Panc1 (cell line): ENCODE results near the gene ACOX3. TPM values are rescaled to one million over a fixed set of nuclear protein-coding genes. Genes with fewer than 3 reads are reported as not detected.

Experiments used
- ATAC-seq: fragments of 200-7000 bp; cut with Tn5 transposase; 2 replicates; pipeline ENCODE4 v1.9.1; 2020; ENCODE audit warnings: mild to moderate bottlenecking, moderate library complexity
- BruUV-seq: library from RNA; stranded (reverse); fragments of 400-500 nt; replicated peaks from 2 replicates; lab custom pipeline; 2021; lab: Mats Ljungman, UMichigan
- CTCF ChIA-PET: fragments of 300-600 bp; sonication (Branson Sonifier 250); formaldehyde crosslinking; loops from one replicate; lab custom pipeline; 2022; ENCODE audit warnings: antibody characterized with exemption; lab: Charles Lee
- POLR2A ChIA-PET: fragments of 300-600 bp; sonication (Branson Sonifier 250); formaldehyde crosslinking; loops from one replicate; lab custom pipeline; 2022; ENCODE audit warnings: antibody characterized with exemption; lab: Charles Lee
- DNase-seq: peaks from one replicate; pipeline ENCODE4 v3.0.0-alpha.2; 2010; ENCODE audit warnings: low read depth, low spot score
- H3K27ac ChIP-seq: 2 replicates; pipeline ENCODE4 v1.5.1; 2011; ENCODE audit warnings: mild to moderate bottlenecking, low read length, inconsistent platforms
- H3K27me3 ChIP-seq: fragments of 200-500 bp; sonication (Bioruptor generic); 2 replicates; pipeline ENCODE4 v1.6.0; 2014; ENCODE audit warnings: low read length, inconsistent platforms; ENCODE audit not compliant: control insufficient read depth, insufficient read depth
- H3K36me3 ChIP-seq: fragments of 200-500 bp; sonication (Bioruptor generic); 2 replicates; pipeline ENCODE4 v1.5.1; 2014; ENCODE audit warnings: inconsistent platforms, mild to moderate bottlenecking, low read length, moderate library complexity; ENCODE audit not compliant: control insufficient read depth, insufficient read depth
- H3K4me1 ChIP-seq: 2 replicates; pipeline ENCODE4 v1.5.1; 2011; ENCODE audit warnings: inconsistent platforms, mild to moderate bottlenecking, low read length, moderate library complexity; ENCODE audit not compliant: control insufficient read depth, insufficient read depth
- H3K4me3 ChIP-seq, 2 experiments: 2 replicates each; pipeline ENCODE4 v1.5.1; 2011 to 2012; ENCODE audit warnings: low read depth in 2 of 2, low read length in 2 of 2, mild to moderate bottlenecking in 2 of 2, inconsistent platforms in 1 of 2, moderate library complexity in 1 of 2
- H3K9me3 ChIP-seq: fragments of 200-500 bp; sonication (Bioruptor generic); 2 replicates; pipeline ENCODE4 v1.5.1; 2014; ENCODE audit warnings: low read depth, mild to moderate bottlenecking, inconsistent platforms, low read length, moderate library complexity; ENCODE audit not compliant: control insufficient read depth, insufficient read depth
- POLR2AphosphoS5 ChIP-seq: IDR thresholded peaks from 2 replicates; pipeline ENCODE4 v1.6.1; 2012; ENCODE audit warnings: mild to moderate bottlenecking, low read depth, low read length, moderate library complexity
- SIN3A ChIP-seq: IDR thresholded peaks from 2 replicates; pipeline ENCODE4 v1.6.1; 2012; ENCODE audit warnings: low read depth, mild to moderate bottlenecking, low read length, moderate library complexity, borderline replicate concordance; ENCODE audit not compliant: insufficient read depth
- TCF7L2 ChIP-seq: IDR thresholded peaks from 2 replicates; pipeline ENCODE4 v1.6.1; 2011; ENCODE audit warnings: mild to moderate bottlenecking, low read depth, low read length, inconsistent platforms
- in situ Hi-C: cut with HindIII; loops from 2 replicates; pipeline ENCODE4 v1.10.0; 2016; ENCODE audit warnings: low sequenced_read_pairs, low pct_unique_long_range_greater_than_20kb
- intact Hi-C: fragments of 100-400 bp; cut with micrococcal nuclease; formaldehyde crosslinking; loops from one replicate; pipeline ENCODE4 v1.10.0; 2022; ENCODE audit not compliant: unreplicated experiment
- total RNA-seq: library from RNA; stranded (reverse); gene quantifications from one replicate; pipeline ENCODE4 v1.2.1, GENCODE V29; 2021; ENCODE audit not compliant: unreplicated experiment
- TF ChIP-seq, protein P1 (sequence below), 2 experiments: IDR thresholded peaks; 2 replicates each; pipeline ENCODE4 v1.6.1; 2011 to 2012; ENCODE audit warnings: low read depth in 2 of 2, control low read depth in 1 of 2, low read length in 1 of 2, mild to moderate bottlenecking in 1 of 2, moderate library complexity in 1 of 2; ENCODE audit not compliant: insufficient read depth in 1 of 2
- TF ChIP-seq, protein P2 (sequence below): fragments of 450-650 bp; IDR thresholded peaks from 2 replicates; pipeline ENCODE4 v1.5.1; 2017; ENCODE audit warnings: mild to moderate bottlenecking

Gene ACOX3
- total RNA-seq, 1 experiment from 2014 or later = 15.4 TPM

DNA sequence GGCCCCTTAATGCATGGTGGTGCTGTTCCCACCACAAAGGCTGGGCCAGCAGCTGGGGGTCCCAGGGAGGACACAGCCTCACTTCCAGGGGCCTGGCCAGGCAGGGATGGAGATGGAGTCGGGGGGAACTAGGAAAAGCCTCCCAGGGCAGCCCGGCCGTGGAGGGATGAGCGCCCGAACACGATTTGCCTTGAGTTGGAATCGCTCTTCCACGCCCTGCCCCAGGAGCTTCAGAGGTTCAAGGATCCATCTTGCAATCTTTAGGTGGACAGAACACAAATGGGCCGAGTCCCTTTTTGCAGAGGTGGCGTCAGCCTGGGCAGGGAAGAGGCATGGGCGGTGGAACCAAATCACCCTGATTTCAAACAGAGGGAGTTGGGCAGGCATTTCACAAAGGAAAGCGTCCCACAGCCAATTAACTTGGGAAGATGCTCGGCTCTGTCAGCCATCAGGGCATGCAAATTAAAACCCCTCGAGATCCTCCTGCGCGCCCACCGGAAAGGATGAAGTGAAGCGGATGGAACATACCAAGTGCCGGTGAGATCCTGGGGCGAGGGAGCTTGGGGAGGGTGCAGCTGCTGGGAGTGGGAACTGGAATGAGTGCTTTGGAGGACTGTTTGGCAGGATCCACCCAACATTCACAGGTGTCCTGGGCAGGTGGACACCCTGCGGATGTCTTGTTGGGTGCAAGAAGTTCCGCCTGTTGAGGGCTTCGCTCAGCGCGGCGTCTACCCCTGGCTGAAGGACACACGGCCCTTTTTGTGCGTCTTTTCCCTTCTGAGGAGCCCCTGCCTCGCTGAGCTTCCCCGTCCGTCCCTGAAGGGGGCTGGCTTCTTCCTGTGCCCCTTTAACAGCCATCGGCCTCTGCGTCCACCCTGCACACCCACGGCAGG lies 95.2 kb downstream of the ACOX3 start:
- ChIA-PET POLR2A (no interaction called here), CTCF (no interaction called here)
- H3K27ac ChIP-seq = no peak overlapping the region
- BruUV-seq = no TSS peak
- in situ Hi-C loops = no loop called here
- intact Hi-C loops = no loop called here
- H3K27me3 ChIP-seq = no peaks in the 10 kb centered on the region
- H3K36me3 ChIP-seq = no peaks in the 10 kb centered on the region
- no peak overlapping the region for H3K4me3 ChIP-seq
- no peak for ATAC-seq
- DNase-seq = no peak
- H3K4me1 ChIP-seq = no peaks in the 10 kb centered on the region
- TF ChIP-seq TCF7L2 = no peak
- no peaks in the 10 kb centered on the region for H3K9me3 ChIP-seq

DNA sequence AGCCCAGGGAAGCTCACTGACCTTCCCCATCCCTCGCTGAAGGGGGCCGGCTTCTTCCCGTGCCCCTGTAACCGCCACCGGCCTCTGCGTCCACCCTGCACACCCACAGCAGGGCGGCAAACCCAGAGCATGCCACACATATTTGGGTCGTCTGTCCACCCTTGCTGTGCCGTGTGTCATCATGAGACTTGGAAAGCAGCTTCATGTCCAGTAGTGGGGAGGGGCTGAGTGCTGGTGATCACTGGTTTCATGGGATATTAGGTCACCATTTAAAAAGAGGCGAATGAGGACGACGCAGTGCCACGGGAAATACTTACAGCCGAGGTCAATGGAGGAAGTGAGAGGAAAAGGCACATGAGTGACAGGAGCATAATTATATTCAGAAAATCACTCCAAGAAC lies 96.1 kb downstream of the ACOX3 start:
- ATAC-seq (no peak), DNase-seq (no peak)
- TF ChIP-seq, protein P1, sequence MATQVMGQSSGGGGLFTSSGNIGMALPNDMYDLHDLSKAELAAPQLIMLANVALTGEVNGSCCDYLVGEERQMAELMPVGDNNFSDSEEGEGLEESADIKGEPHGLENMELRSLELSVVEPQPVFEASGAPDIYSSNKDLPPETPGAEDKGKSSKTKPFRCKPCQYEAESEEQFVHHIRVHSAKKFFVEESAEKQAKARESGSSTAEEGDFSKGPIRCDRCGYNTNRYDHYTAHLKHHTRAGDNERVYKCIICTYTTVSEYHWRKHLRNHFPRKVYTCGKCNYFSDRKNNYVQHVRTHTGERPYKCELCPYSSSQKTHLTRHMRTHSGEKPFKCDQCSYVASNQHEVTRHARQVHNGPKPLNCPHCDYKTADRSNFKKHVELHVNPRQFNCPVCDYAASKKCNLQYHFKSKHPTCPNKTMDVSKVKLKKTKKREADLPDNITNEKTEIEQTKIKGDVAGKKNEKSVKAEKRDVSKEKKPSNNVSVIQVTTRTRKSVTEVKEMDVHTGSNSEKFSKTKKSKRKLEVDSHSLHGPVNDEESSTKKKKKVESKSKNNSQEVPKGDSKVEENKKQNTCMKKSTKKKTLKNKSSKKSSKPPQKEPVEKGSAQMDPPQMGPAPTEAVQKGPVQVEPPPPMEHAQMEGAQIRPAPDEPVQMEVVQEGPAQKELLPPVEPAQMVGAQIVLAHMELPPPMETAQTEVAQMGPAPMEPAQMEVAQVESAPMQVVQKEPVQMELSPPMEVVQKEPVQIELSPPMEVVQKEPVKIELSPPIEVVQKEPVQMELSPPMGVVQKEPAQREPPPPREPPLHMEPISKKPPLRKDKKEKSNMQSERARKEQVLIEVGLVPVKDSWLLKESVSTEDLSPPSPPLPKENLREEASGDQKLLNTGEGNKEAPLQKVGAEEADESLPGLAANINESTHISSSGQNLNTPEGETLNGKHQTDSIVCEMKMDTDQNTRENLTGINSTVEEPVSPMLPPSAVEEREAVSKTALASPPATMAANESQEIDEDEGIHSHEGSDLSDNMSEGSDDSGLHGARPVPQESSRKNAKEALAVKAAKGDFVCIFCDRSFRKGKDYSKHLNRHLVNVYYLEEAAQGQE (IDR thresholded peaks at IDR 0.05; ENCODE audit: insufficient read depth in 1 of 2, low read depth in 2 of 2, low read length in 1 of 2) = no peak
- TF ChIP-seq, protein P2, sequence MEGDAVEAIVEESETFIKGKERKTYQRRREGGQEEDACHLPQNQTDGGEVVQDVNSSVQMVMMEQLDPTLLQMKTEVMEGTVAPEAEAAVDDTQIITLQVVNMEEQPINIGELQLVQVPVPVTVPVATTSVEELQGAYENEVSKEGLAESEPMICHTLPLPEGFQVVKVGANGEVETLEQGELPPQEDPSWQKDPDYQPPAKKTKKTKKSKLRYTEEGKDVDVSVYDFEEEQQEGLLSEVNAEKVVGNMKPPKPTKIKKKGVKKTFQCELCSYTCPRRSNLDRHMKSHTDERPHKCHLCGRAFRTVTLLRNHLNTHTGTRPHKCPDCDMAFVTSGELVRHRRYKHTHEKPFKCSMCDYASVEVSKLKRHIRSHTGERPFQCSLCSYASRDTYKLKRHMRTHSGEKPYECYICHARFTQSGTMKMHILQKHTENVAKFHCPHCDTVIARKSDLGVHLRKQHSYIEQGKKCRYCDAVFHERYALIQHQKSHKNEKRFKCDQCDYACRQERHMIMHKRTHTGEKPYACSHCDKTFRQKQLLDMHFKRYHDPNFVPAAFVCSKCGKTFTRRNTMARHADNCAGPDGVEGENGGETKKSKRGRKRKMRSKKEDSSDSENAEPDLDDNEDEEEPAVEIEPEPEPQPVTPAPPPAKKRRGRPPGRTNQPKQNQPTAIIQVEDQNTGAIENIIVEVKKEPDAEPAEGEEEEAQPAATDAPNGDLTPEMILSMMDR = no peak
- no peak for TF ChIP-seq TCF7L2
- no peak for TF ChIP-seq POLR2AphosphoS5
- TF ChIP-seq SIN3A = no peak
- Histone ChIP-seq H3K4me1 (no peaks in the 10 kb centered on the region), H3K4me3 (no peak overlapping the region), H3K27ac (no peak overlapping the region), H3K9me3 (no peaks in the 10 kb centered on the region), H3K27me3 (no peaks in the 10 kb centered on the region), H3K36me3 (no peaks in the 10 kb centered on the region)
- POLR2A ChIA-PET = no interaction called here
- in situ Hi-C loops = no loop called here
- CTCF ChIA-PET = no interaction called here
- no TSS peak for BruUV-seq
- intact Hi-C loops = no loop called here

DNA sequence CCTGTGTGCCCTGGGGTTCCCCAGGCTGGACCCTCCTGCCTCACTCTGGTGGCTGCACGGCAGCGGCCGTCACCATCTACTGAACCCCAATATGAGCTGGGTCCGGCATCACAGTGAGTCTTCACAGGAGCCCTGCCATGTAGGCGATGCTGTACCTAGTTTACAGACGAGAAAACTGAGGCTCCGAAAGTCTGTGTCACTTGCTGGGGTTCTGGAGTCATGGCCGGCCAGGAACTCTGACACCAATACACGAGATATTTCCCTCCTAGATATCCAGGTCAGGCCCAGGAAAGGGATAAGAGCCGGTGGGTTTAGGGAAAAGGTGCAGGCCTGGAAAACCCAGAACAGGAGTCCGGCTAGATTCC lies 96.6 kb downstream of the ACOX3 start:
- POLR2A ChIA-PET = no interaction called here
- intact Hi-C loops (no loop called here), in situ Hi-C loops (no loop called here)
- H3K4me1 ChIP-seq = no peaks in the 10 kb centered on the region
- CTCF ChIA-PET = no interaction called here
- no peak overlapping the region for H3K4me3 ChIP-seq
- BruUV-seq = no TSS peak
- no peak overlapping the region for H3K27ac ChIP-seq
- no peak for ATAC-seq
- no peak for DNase-seq
- no peaks in the 10 kb centered on the region for H3K36me3 ChIP-seq
- no peaks in the 10 kb centered on the region for H3K27me3 ChIP-seq
- TF ChIP-seq, protein P1 (IDR thresholded peaks at IDR 0.05; ENCODE audit: insufficient read depth in 1 of 2, low read depth in 2 of 2, low read length in 1 of 2) = no peak
- no peak for TF ChIP-seq SIN3A
- TF ChIP-seq TCF7L2 = no peak
- TF ChIP-seq, protein P2 = no peak
- no peak for TF ChIP-seq POLR2AphosphoS5
- H3K9me3 ChIP-seq = no peaks in the 10 kb centered on the region
